Inflammatory macrophage (primary cell): ENCODE results near the gene KLHL17.

ENCODE experiments used
- DNase-seq, 2 donors: peaks; one replicate each; pipeline ENCODE4 v3.0.0-alpha.2; 2020 to 2022
- total RNA-seq, 18 experiments: gene quantifications; one replicate each; lab custom pipeline; 2026; ENCODE audit warnings: mixed read lengths in 6 of 18, inconsistent platforms in 2 of 18; lab: John Stamatoyannopoulos, UW

The KLHL17 gene
- 0.92 to 7.3 (median 3.9) reads per million in 18 experiments for total RNA-seq

DNA sequence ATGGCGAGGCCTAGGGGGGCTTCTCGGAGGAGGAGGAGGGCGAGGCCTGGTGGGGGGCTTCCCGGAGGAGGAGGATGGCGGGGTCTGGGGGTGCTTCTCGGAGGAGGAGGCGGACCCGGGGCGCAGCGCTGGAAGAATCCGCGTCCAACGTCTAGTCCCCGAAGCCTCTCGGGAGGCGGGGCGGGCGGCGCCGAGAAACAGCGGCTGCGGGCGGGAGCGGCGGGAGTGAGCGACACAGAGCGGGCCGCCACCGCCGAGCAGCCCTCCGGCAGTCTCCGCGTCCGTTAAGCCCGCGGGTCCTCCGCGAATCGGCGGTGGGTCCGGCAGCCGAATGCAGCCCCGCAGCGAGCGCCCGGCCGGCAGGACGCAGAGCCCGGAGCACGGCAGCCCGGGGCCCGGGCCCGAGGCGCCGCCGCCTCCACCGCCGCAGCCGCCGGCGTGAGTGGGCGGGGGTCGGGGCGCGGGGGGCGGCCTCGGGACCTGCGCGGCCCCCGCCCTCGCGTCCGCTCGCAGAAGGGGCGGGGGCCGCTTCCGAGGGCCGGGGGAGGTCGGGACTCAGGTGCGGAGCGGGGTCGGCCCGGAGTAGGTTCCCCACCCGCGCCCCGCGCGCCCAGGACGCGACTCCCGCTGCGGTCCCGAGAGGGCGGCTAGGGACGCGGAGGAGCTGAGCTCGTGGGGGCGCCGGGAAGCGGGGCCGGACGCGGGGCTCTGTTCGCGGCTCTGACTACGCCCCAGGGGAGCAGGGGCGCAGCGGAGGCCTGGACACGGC lies at the start of gene KLHL17:
Gene KLHL17, plus strand, starts transcription at position 222 of the 769 bp plus-strand sequence. Its CDS starts 110 bp downstream, at position 332.
- DNase-seq, result peak; percentile 64 to 69

DNA sequence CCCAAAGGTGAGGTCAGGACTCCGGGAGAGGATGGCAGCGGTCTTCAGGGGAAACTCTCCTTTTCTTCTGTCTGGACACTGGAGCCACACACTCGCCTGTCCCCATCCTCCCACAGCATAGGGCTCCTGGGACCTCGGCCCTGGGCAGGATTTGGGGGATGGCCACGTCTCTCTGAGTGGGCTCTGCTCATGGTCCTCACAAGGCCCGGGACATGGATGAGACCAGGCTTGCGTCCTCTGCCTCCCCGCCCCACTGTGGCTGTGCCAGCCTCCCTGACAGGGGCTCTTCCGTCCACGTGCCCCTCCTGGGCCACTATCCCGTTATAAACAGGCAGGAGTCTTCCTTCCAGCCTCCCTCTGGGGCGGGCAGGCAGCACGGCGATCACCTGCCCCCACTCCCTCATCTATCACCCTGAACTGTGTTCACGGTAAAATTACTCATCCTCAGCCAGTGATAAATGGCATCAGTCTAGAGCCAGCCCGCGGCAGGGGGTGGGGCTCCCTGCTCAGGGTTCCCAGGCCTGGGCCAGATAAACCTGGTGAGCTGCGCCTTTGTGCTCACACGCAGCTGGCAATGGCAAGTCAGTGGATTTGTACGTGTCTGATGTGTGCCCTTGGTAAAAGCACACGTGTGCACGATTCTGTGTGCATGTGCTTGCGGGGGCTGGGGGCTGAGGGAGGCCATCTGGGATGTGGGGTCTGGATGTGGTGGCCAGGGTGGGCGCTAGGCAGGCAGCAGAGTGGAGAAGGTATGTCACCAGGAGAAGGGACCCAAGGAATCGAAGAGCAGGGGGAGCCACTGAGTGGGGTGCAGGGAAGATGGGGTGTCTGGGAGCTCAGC lies 49.3 kb upstream of the KLHL17 start:
- no peak for DNase-seq

DNA sequence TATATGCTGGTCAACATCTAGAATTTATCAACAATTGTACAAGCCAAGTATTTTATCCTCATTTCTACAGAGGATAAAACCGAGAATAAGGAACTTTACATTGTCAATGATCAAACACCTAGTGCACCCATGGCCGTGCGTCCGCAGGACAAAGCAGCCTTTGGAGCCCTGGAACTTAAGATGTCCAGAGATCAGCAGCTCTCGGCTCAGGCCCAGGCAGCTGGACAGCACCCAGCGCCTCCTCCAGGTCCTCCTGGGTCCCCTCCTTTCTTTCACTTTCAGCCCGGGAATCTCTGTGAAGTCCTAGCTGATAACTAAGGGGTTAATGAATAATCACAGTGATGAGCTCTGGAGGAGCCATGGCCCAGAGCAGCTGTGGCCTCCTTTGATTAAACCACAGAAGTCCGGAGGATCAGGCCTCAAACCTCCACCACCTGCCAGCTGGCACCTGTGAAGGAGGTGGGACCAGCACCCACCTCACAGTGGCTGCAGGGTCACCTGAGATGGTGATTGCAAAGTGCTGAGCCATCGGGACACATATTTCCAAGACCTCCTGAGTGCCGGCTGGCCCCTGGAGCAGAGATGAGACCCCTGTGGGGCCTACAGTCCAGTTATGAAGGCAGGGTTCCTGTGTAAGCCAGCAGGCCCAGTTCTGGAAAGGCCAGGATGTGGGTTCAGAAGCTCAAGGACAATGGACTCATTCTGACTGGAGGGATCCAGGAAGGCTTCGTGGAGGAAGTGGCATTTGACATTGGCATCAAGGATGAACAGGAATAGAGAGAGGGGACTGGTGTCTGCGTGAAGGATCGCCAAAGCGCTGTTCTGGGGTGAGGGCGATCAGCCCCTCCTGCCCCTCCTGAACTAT lies 48.3 kb upstream of the KLHL17 start:
- no peak for DNase-seq

DNA sequence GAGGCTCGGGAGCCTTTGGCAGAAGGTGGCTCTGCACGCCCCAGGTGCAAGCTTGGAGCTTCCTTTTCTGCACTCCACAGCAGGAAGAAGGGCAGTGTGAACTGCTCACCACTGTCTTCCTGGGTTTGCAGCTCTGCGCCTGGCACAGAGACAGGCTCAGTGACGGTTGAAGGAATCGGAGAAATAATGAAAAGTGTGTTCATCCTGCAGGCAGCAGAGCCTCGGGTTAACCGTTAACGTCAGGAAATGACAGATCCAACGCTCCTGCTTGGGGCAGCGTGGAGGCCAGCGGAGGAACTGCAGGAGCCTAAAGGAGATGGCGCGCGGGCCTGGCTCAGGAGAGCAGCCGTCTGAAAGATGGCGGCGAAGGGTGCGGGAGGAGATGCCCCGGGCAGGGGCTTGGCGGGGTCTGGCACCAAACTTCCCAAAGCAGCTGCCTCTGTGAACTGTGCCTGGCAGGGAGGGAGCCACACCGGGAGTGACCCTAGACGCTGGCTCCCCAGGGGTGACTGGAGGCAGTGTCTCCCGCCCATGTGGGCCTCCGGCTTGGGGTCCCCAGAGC lies 47.6 kb upstream of the KLHL17 start:
- DNase-seq, result peak; percentile 16 to 30

DNA sequence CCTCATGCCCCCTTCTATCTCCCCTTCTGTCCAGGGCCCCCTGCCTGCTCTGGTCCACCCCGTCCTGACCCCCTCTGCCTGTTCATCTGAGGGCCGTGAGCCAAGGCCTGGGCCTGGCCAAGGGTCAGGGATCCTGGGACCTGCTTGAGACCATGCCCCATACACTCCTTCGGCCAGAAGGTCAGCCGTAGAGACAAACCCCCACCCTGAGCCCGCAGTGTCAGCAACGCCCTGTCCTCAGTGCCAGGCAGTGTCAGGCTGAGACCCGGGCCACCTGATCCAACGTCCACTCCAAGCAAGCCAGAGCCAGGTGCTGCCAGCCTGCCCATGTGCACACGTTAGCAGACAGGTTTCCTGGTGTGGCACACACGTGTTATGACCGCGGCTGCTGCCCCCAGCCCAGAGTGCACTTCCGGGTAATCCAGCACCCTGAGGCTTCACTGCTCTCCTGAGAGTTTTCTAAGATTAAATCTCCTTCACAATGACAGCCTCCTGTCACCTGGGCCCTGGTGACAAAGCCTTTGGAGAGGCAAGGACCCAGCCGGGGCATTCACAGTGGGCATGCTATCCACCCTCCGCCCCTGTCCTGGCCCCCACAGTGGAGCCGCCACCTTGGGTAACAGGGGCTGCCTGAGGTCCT lies 46.8 kb upstream of the KLHL17 start:
- no peak for DNase-seq

DNA sequence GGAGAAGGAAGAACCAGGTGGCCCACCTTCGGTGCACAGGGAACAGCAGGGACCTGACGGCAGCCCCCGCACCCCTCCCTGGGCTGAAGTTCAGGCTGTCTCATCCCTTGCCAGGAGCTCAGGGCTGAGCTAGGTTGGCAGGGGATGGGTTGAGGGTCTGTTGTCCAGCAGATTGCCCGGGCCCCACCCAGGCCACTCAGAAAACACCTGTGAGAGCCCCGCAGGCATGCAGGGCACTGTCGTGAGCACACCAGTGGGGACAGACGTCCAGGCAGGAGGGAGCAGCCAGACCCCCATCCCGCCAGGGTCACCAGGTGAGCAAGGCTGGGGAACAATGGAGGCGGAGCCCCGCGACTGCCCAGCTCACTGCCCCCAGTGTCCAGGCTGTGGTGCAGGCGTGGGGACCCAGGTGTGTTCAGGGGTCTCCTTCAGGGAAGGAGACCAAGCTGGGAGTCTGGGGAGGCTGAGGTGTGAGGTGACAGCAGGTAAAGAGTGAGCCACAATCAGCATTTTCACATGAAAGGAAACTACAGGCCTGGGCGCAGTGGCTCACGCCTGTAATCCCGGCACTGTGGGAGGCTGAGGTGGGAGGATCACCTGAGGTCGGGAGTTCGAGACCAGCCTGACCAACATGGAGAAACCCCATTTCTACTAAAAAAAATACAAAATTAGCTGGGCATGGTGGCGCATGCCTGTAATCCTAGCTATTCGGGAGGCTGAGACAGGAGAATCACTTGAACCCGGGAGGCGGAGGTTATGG lies 46.1 kb upstream of the KLHL17 start:
- DNase-seq, result no peak

DNA sequence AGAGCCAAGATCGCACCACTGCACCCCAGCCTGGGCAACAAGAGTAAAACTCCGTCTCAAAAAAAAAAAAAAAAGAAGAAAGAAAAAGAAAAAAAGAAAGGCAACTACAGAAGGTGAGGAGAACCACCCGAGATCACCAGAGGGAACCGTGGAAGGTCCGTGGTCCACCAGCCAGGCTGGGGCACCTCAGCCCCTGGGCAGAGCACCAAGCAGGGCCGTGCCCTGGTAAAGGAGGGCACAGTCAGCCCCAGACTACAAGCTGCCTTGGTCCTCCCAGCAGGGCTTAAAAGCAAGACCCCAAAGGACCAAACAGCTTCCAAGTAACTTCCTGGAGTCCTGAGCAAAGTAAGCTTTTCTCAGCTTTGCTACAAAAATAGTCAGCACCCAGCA lies 45.5 kb upstream of the KLHL17 start:
- no peak for DNase-seq

DNA sequence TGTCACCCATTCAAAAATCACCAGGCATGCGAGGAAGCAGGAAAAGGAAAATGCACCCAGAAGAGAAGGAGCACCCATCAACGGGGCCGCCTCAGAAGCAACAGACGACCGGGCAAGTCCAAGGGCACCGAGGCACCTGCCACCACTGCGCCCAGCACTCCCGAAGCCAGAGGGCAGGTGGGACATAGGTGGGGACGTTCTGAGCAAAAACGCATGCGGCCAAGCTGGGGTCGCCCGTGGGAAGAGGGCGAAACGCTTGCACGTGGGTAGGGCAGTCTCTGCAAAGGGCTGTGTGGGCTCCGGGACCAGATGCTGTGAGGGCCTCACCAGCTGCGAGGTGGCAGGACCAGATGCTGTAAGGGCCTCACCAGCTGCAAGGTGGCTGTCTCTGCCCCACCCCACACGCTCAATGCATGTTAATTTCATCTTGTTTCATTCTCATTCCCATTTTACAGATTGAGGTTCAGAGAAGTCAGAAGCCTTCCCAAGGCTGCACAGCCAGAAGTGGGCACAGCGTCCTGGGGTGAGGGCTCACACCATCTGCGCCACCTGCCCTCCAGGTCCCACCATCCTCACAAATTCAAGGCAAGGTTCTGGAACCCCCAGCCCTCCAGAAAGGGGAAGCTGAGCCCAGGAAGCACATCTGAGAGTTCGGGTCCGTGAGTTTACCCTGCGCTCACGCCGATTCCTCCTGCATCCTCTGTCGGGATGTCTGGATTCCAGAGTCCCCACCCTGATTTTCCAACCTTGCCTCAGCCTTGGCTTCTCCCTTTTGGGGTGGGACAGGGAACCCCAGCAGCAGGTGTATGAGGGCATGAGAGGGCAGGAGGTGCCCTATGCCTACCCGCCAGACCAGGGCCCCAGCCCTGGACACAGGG lies 44.9 kb upstream of the KLHL17 start:
- DNase-seq, result no peak

DNA sequence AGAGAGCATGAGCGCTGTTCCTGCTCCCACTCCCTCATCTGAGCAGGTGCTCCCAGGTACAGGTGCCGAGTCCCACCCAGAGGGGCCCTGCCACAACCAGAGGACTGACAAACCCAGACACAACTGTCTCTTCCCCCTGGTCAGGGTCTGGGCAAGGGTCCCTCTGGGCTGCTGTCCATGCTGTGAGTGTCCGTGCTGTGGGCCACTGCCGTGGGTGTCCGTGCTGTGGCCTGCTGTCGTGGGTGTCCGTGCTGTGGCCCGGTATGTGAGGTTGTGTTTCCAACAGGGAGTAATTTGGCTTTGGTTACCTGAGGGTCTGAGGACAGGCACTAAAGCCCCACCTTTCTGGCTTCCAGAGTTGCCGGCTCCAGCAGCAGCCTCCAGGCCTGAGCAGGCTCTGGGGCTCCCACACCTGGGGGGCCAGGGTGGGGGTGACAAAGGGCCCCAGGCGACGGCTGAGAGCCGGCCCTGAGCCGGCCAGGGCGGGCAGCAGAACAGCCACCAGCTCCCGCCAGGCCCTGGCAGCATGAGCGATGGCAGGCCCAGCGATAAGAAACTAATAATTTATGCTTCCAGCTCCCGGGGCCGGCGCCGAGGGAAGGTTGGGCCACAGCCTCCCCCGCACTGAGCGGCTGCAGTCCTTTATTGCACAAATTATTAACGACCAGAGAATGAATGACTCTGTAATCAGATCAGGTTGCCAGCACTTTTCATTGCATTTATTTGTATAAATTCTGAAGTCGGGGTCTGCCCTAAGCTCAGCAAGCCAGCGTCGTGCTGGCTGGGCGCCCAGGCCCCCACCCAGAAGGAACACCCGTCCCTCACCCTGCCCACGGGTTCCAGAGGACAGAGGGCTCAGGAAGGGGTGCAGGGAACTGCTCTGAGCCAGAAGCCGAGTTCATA lies 44.0 kb upstream of the KLHL17 start:
- DNase-seq, result peak; percentile 32 to 49

DNA sequence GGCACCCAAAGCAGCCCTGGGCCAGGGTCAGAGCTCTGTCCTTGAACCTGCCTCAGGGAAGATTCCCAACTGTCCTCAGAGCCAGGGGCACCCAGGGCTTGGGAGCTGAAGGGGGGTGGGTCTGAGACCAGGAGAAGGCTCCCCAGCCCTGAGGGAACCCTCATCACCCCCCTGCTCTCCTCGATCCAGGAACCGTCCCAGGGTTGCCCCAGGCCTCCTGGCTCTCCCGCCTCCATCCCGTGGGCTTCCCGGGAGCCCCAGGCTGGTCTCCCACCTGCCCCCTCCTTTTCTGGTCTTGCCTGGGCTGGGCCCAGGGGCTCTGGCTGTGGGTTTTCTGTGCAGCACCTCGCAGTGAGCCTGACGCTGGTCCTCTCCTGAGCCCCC lies 43.3 kb upstream of the KLHL17 start:
- DNase-seq, result no peak

DNA sequence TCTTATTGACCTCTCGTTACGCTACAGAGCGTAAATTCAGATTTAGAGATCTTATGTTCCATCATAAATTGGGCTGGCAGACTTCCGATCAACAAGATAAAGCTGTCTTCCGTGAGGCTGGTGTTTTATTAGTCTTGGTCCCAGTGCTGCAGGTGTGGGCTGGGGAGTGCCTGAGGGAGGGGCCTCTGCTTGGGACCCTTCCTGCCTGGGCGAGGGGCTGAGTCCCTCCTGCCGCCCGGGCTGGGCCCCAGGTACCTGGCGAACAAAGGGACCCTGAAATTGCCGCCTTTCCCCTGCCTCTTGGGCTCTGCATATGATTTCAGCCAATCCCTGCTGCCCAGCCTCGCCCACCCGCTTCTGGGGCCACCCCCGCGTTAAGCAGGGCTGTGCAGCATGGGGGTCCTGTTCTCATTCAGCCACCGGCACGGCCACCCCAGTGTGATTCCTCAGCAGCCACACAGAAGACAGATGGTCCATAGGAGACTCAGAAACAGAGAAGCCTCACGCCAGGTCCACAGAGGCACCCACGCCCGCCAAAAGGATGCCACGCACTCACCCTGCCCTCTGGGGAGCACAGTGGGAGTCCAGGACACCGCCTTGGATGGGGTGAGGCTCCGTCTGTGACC lies 42.8 kb upstream of the KLHL17 start:
- DNase-seq, result no peak

DNA sequence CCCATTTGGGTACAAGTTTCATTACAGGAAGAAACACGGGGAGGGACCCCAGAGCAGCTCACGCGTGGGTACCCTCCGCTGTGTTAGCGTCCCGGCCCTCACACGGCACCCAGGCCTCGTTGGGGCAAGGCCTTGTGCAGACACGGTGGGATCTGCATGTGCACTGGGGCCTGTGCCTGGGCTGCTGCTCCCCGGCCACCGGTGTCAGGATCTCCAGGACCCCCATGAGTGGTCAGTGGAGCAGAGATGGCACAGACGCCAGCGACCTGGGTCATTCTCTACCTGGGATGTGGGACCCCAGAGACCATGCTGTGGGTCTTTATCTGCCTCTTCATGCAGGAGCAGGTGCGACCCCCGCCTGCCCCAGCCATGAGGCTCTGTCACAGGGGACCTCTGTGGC lies 42.0 kb upstream of the KLHL17 start:
- DNase-seq, result no peak

DNA sequence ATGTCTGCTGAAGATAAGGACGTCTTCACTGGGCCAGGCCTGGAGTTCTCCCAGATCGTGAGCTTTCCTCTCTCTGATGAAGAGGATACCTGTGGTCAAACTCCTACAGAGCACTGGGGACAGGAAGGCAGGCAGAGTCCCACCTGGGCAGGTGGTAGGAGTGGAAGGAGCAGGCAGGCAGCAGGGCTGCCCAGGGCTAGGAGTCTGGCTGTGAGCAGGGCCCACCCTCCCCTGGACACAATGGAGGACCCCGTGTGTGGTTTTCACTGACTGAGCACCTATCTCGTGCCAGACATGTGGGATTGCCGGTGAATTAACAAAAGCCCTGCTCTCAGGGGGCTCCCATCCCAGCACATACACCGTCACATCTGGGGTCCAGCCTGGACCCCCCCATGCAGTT lies 41.5 kb upstream of the KLHL17 start:
- DNase-seq, result no peak

DNA sequence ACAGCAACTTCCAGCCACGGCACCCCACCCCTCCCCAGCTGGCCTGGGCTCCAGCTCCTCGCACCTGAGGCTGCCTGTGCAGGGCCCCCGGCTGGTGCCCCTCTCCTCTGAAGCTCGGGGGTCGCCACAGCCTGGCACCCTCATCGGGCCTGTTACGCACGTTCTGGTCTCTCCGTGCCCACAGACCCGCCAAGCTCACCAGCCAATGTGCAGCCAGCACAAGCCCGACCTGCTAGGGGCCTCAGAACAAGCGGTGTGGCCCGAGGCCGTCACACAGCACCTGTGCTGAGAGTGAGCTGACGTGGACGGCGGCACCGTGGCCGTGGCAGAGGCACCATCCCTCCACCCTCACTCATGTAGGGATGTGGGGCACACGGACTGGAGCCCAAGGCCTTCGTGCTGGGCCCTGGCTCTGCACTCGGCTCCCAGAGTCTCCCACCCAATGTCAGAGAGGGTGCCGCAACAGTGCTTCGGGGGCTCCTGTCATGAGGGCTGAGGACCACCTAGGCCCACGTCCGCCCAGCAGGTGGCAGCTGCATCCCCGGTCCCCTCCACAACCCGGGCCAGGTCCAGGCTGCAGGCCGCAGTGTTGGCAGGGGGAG lies 41.0 kb upstream of the KLHL17 start:
- no peak for DNase-seq

DNA sequence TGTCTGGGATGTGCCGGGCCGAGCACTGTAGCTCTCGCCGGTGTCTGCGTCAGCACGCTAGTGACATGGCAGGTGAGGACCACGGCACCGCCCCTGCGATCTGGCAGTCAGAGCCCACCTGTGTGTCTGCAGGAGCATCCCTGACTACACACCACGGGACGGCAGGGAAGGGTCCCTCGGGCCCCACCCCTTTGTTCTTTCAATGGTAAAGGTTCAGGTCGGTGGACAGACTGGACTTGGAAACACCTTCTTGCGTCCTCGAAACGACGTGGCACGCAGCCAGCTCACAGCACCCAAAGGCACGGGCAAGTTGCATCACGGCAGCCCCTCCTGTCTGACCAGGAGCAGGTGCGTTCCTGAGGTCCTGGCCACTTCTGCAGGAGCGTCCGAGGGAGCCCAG lies 40.4 kb upstream of the KLHL17 start:
- DNase-seq, result no peak

DNA sequence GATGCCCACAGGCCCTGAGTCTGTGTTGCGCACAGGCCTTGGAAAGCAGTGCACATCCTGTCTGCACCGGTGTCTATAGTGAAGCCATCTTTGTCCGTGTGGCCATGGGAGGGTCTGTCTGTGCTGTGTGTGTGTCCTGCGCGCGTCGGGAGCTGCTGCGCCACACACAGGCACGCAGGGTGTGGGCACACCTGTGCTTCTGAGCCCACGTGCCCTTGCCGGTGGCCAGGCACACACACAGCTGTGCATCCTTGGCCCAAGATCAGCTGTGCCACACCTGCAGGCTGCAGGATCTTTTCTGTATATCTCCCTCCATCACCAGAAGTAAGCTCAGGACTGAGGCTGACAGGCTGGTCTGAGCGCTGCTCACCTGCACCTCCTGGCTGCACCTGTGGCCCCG lies 39.9 kb upstream of the KLHL17 start:
- no peak for DNase-seq

DNA sequence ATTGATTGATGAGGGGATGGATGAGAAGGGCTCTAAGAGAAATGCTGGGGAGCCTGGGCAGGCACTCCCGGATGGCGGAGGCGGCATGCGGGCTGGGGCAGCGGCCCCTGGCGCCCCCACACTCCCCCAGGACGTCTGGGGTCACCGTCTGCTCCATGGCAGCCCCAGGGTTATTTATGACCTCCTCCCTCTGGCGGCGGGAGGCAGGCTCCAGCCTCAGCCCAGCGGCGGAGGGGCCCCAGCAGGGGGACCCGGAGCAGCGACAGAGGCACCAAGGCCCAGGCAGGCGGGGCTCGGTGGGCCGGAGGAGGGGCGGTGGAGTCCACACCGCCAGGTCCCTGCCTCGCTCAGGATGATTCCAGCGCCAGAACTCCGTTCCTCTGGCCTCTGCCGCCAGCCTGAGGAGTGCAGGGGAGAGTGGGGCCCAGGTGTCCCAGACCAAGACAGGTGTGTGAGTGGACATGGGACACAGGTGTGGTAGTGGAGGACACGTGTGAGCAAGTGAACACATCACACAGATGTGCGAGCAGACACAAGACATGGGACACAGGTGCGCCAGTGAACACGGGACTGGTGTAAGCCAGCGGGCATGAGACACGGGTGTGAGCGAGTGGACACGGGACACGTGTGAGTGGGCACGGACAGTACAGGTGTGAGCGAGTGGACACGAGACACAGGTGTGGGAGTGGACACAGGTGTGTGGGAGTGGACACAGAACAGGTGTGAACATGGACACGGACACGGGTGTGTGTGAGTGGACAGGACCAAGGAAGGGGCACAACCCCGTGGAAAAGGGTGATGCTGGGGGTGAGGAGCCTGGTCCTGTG lies 39.2 kb upstream of the KLHL17 start:
- DNase-seq, result peak; percentile 59 to 65
